HEK293T (cell line): ENCODE data around the gene MEF2C.

Experiments used
- ARNT ChIP-seq: fragments of 450-650 bp; IDR thresholded peaks from 2 replicates; pipeline ENCODE4 v1.6.1; 2017; ENCODE audit warnings: mild to moderate bottlenecking
- BHLHE40 ChIP-seq: fragments of 450-650 bp; IDR thresholded peaks from 2 replicates; pipeline ENCODE4 v1.6.1; 2016; ENCODE audit warnings: mild to moderate bottlenecking, moderate library complexity, borderline replicate concordance
- CTBP1 ChIP-seq: fragments of 450-650 bp; IDR thresholded peaks from 2 replicates; pipeline ENCODE4 v1.6.1; 2016; ENCODE audit warnings: borderline replicate concordance
- ELF4 ChIP-seq: fragments of 450-650 bp; IDR thresholded peaks from 2 replicates; pipeline ENCODE4 v1.6.1; 2017; ENCODE audit warnings: antibody characterized with exemption
- FOXM1 ChIP-seq: fragments of 450-650 bp; IDR thresholded peaks from 2 replicates; pipeline ENCODE4 v1.6.1; 2017; ENCODE audit warnings: mild to moderate bottlenecking, borderline replicate concordance
- HDGF ChIP-seq: fragments of 450-650 bp; IDR thresholded peaks from 2 replicates; pipeline ENCODE4 v1.6.1; 2017; ENCODE audit warnings: antibody characterized with exemption, borderline replicate concordance
- NFRKB ChIP-seq: fragments of 450-650 bp; IDR thresholded peaks from 2 replicates; pipeline ENCODE4 v1.6.1; 2016; ENCODE audit warnings: mild to moderate bottlenecking, moderate library complexity
- SUZ12 ChIP-seq: fragments of 450-650 bp; IDR thresholded peaks from 2 replicates; pipeline ENCODE4 v1.6.1; 2016; ENCODE audit warnings: mild to moderate bottlenecking
- TF ChIP-seq, protein P1 (sequence below): fragments of 450-650 bp; IDR thresholded peaks from 2 replicates; pipeline ENCODE4 v1.6.1; 2016

- TF ChIP-seq BHLHE40 (no peak), SUZ12 (no peak), FOXM1 (no peak), NFRKB (no peak), HDGF (no peak), CTBP1 (no peak), ELF4 (no peak), ARNT (no peak)
- TF ChIP-seq, protein P1, sequence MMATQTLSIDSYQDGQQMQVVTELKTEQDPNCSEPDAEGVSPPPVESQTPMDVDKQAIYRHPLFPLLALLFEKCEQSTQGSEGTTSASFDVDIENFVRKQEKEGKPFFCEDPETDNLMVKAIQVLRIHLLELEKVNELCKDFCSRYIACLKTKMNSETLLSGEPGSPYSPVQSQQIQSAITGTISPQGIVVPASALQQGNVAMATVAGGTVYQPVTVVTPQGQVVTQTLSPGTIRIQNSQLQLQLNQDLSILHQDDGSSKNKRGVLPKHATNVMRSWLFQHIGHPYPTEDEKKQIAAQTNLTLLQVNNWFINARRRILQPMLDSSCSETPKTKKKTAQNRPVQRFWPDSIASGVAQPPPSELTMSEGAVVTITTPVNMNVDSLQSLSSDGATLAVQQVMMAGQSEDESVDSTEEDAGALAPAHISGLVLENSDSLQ = no peak
These were observed 57.2 kb downstream of the MEF2C start for GRCh38 chr5:88825584-88826315.
